Mucosa of rectum (tissue), 2 donors: Measurements from ENCODE around the gene TNFRSF19.

Source experiments
- H3K27ac ChIP-seq, 2 donors: one replicate each; pipeline ENCODE4 v1.7.0; 2013; ENCODE audit warnings: inconsistent platforms in 2 of 2, low read depth in 2 of 2, low read length in 2 of 2
- H3K27me3 ChIP-seq, 2 donors: one replicate each; pipeline ENCODE4 v1.7.0; 2013; ENCODE audit warnings: low read length in 2 of 2; ENCODE audit not compliant: control insufficient read depth in 2 of 2, insufficient read depth in 2 of 2
- H3K36me3 ChIP-seq, 2 donors: one replicate each; pipeline ENCODE4 v1.7.0; 2013; ENCODE audit warnings: low read length in 2 of 2; ENCODE audit not compliant: control insufficient read depth in 2 of 2, insufficient read depth in 2 of 2
- H3K4me1 ChIP-seq, 2 donors: one replicate each; pipeline ENCODE4 v1.7.0; 2013; ENCODE audit warnings: low read length in 2 of 2, mild to moderate bottlenecking in 1 of 2; ENCODE audit not compliant: control insufficient read depth in 2 of 2, insufficient read depth in 2 of 2
- H3K4me3 ChIP-seq, 2 donors: one replicate each; pipeline ENCODE4 v1.7.0; 2013; ENCODE audit warnings: low read length in 2 of 2
- H3K9ac ChIP-seq, 2 donors: one replicate each; pipeline ENCODE4 v1.7.0; 2013; ENCODE audit warnings: low read length in 2 of 2, low read depth in 1 of 2, mild to moderate bottlenecking in 1 of 2
- H3K9me3 ChIP-seq, 2 donors: one replicate each; pipeline ENCODE4 v1.7.0; 2013; ENCODE audit warnings: low read length in 2 of 2; ENCODE audit not compliant: control insufficient read depth in 2 of 2
- donor health status: healthy.
- donor health status: Normal muscosa, but diverticular disease.

The TNFRSF19 gene

GRCh38 chr13:23567906-23568460 lies 2.2 kb upstream of the TNFRSF19 start:
- Histone ChIP-seq H3K36me3 (no peaks in the 10 kb centered on the region), H3K9me3 (no peaks in the 10 kb centered on the region), H3K27me3 (peaks cover 5 to 7% of the 10 kb centered on the region in 2 donors), H3K4me3 (no peak overlapping the region), H3K9ac (no peak overlapping the region), H3K27ac (no peak overlapping the region), H3K4me1 (no peaks in the 10 kb centered on the region)

- H3K27ac ChIP-seq, result no peak overlapping the region
- no peaks in the 10 kb centered on the region for H3K9me3 ChIP-seq
- no peak overlapping the region for H3K9ac ChIP-seq
- peaks cover 7 to 8% of the 10 kb centered on the region in 2 donors for H3K27me3 ChIP-seq
- H3K4me3 ChIP-seq, result no peak overlapping the region
- no peaks in the 10 kb centered on the region for H3K4me1 ChIP-seq
- no peaks in the 10 kb centered on the region for H3K36me3 ChIP-seq
These were observed 706 bp downstream of the TNFRSF19 start for GRCh38 chr13:23570921-23571315.

GRCh38 chr13:23571431-23571830 lies 1.2 kb downstream of the TNFRSF19 start:
- H3K9ac ChIP-seq, result no peak overlapping the region
- H3K9me3 ChIP-seq, result no peaks in the 10 kb centered on the region
- H3K27ac ChIP-seq, result no peak overlapping the region
- no peaks in the 10 kb centered on the region for H3K4me1 ChIP-seq
- H3K27me3 ChIP-seq, result peaks cover 7 to 8% of the 10 kb centered on the region in 2 donors
- H3K4me3 ChIP-seq, result no peak overlapping the region
- no peaks in the 10 kb centered on the region for H3K36me3 ChIP-seq

- no peaks in the 10 kb centered on the region for H3K4me1 ChIP-seq
- H3K9me3 ChIP-seq, result no peaks in the 10 kb centered on the region
- no peak overlapping the region for H3K9ac ChIP-seq
- peaks cover 7 to 8% of the 10 kb centered on the region in 2 donors for H3K27me3 ChIP-seq
- no peaks in the 10 kb centered on the region for H3K36me3 ChIP-seq
- H3K4me3 ChIP-seq, result no peak overlapping the region
- no peak overlapping the region for H3K27ac ChIP-seq
These were observed 2.6 kb downstream of the TNFRSF19 start for GRCh38 chr13:23572836-23573235.

- Histone ChIP-seq H3K9me3 (no peaks in the 10 kb centered on the region), H3K4me1 (peaks cover 2 to 9% of the 10 kb centered on the region in 2 donors), H3K4me3 (no peak overlapping the region), H3K9ac (no peak overlapping the region), H3K27me3 (peaks cover 7 to 13% of the 10 kb centered on the region in 2 donors), H3K36me3 (no peaks in the 10 kb centered on the region), H3K27ac (no peak overlapping the region)
These were observed 4.4 kb downstream of the TNFRSF19 start for GRCh38 chr13:23574421-23575145.

- peaks cover 4 to 17% of the 10 kb centered on the region in 2 donors for H3K27me3 ChIP-seq
- H3K27ac ChIP-seq, result no peak overlapping the region
- no peaks in the 10 kb centered on the region for H3K9me3 ChIP-seq
- H3K4me3 ChIP-seq, result no peak overlapping the region
- no peak overlapping the region for H3K9ac ChIP-seq
- H3K4me1 ChIP-seq, result peaks cover 2 to 9% of the 10 kb centered on the region in 2 donors
- H3K36me3 ChIP-seq, result no peaks in the 10 kb centered on the region
These were observed 5.4 kb downstream of the TNFRSF19 start for GRCh38 chr13:23575632-23576031.

- no peaks in the 10 kb centered on the region for H3K36me3 ChIP-seq
- H3K27me3 ChIP-seq, result peaks cover 6 to 16% of the 10 kb centered on the region in 2 donors
- peak overlapping the region; percentile 79 to 91 for H3K4me3 ChIP-seq
- peak overlapping the region; percentile 44 to 70 for H3K27ac ChIP-seq
- no peaks in the 10 kb centered on the region for H3K9me3 ChIP-seq
- H3K9ac ChIP-seq, result peak overlapping the region; percentile 63 to 74
- H3K4me1 ChIP-seq, result peaks cover 2 to 9% of the 10 kb centered on the region in 2 donors
These were observed 8.3 kb downstream of the TNFRSF19 start for GRCh38 chr13:23578411-23579071.

- peak overlapping the region; percentile 44 to 70 for H3K27ac ChIP-seq
- peak overlapping the region; percentile 79 to 91 for H3K4me3 ChIP-seq
- H3K27me3 ChIP-seq, result peaks cover 6 to 16% of the 10 kb centered on the region in 2 donors
- peaks cover 2 to 9% of the 10 kb centered on the region in 2 donors for H3K4me1 ChIP-seq
- peak overlapping the region; percentile 63 to 74 for H3K9ac ChIP-seq
- no peaks in the 10 kb centered on the region for H3K36me3 ChIP-seq
- no peaks in the 10 kb centered on the region for H3K9me3 ChIP-seq
These were observed 9.1 kb downstream of the TNFRSF19 start for GRCh38 chr13:23579072-23579895.

- no peaks in the 10 kb centered on the region for H3K9me3 ChIP-seq
- peaks cover 2 to 9% of the 10 kb centered on the region in 2 donors for H3K4me1 ChIP-seq
- H3K4me3 ChIP-seq, result peak overlapping the region; percentile 64 to 91
- H3K27me3 ChIP-seq, result peaks cover 6 to 16% of the 10 kb centered on the region in 2 donors
- H3K27ac ChIP-seq, result no peak overlapping the region
- H3K9ac ChIP-seq, result peak overlapping the region in 1 of 2 donors; percentile 38
- H3K36me3 ChIP-seq, result no peaks in the 10 kb centered on the region
These were observed 9.9 kb downstream of the TNFRSF19 start for GRCh38 chr13:23579896-23580683.
